ENCODE results near the gene OGA.
A peak's percentile ranks its signal among the peaks of the same experiment; 100 is the strongest.

DNA sequence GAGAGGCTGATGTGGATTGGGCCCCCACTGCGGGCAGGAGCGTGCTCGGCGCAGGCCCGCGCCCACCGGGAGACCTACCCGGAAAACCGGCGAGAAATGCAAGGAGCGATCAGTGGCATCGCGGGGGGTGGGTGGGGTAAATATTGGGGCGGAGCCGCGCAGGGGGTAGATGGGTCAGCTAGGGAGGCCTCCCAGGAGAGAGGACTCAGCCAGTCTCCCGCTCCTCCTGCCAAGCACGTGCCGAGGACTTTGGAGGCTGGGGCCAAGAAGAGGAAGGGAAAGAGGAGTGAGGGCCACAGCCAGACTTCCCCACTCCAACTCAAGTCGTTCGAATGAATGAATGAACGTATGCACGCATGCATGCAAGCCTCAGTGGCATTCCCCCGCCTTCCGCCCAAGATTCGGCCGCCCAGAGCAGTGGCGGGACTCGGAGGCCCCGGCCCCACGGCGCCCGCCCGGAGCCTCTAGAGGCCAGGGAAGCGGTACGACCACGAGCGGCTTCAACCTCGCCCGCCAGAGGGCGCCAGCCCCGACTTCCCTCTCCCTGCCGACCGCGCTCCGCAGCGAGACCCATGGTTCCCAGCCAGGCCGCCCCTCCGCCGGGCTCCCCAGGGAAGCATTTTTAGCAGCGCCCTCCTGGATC is 38.6 kb downstream of the OGA start:
- TF ChIP-seq, protein P1, sequence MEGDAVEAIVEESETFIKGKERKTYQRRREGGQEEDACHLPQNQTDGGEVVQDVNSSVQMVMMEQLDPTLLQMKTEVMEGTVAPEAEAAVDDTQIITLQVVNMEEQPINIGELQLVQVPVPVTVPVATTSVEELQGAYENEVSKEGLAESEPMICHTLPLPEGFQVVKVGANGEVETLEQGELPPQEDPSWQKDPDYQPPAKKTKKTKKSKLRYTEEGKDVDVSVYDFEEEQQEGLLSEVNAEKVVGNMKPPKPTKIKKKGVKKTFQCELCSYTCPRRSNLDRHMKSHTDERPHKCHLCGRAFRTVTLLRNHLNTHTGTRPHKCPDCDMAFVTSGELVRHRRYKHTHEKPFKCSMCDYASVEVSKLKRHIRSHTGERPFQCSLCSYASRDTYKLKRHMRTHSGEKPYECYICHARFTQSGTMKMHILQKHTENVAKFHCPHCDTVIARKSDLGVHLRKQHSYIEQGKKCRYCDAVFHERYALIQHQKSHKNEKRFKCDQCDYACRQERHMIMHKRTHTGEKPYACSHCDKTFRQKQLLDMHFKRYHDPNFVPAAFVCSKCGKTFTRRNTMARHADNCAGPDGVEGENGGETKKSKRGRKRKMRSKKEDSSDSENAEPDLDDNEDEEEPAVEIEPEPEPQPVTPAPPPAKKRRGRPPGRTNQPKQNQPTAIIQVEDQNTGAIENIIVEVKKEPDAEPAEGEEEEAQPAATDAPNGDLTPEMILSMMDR (IDR thresholded peaks at IDR 0.05 in 8 of 11, conservative IDR thresholded peaks at IDR 0.05 in 3 of 11), result peak; percentile 49 to 95 (median 90)
- no peak for TF ChIP-seq POLR2A (IDR thresholded peaks at IDR 0.05)
- TF ChIP-seq POLR2AphosphoS5 (IDR thresholded peaks at IDR 0.05), result peak; percentile 15 to 72 (median 42)
